GM10266 (cell line): ENCODE measurements around the gene ELFN1.

ENCODE experiments used
- DNase-seq: peaks from one replicate; pipeline ENCODE4 v3.0.0; 2012; ENCODE audit errors: extremely low spot score
- CTCF ChIP-seq: IDR thresholded peaks from 2 replicates; pipeline ENCODE4 v1.5.1; 2012; ENCODE audit warnings: mild to moderate bottlenecking, low read depth; ENCODE audit not compliant: control insufficient read depth, insufficient read depth; ENCODE audit errors: missing control alignments

ELFN1 gene

GRCh38 chr7:1688542-1688941 lies 18.5 kb downstream of the ELFN1 start:
- no peak for DNase-seq
- no peak for TF ChIP-seq CTCF

GRCh38 chr7:1689311-1689710 lies 19.2 kb downstream of the ELFN1 start:
- no peak for TF ChIP-seq CTCF
- DNase-seq, result no peak

- DNase-seq, result no peak
- TF ChIP-seq CTCF, result no peak
These were observed 20.4 kb downstream of the ELFN1 start for GRCh38 chr7:1690359-1690958.

- no peak for TF ChIP-seq CTCF
- DNase-seq, result no peak
These were observed 21.0 kb downstream of the ELFN1 start for GRCh38 chr7:1691096-1691495.

- no peak for DNase-seq
These were observed 21.8 kb downstream of the ELFN1 start for GRCh38 chr7:1691601-1692514.

GRCh38 chr7:1692515-1693418 lies 22.7 kb downstream of the ELFN1 start:
- TF ChIP-seq CTCF, result no peak
- no peak for DNase-seq

More at GRCh38 chr7:1691601-1692514, 21.8 kb downstream of the ELFN1 start:
- no peak for TF ChIP-seq CTCF
